ENCODE results near the gene HSPA8. TPM values are rescaled to one million over a fixed set of nuclear protein-coding genes. Genes with fewer than 3 reads are reported as not detected.

The HSPA8 gene
- total and polyA plus RNA-seq, 2 of the 4 experiments (the other 2 are of a cell fraction), result 2,309 to 4,346 TPM

DNA sequence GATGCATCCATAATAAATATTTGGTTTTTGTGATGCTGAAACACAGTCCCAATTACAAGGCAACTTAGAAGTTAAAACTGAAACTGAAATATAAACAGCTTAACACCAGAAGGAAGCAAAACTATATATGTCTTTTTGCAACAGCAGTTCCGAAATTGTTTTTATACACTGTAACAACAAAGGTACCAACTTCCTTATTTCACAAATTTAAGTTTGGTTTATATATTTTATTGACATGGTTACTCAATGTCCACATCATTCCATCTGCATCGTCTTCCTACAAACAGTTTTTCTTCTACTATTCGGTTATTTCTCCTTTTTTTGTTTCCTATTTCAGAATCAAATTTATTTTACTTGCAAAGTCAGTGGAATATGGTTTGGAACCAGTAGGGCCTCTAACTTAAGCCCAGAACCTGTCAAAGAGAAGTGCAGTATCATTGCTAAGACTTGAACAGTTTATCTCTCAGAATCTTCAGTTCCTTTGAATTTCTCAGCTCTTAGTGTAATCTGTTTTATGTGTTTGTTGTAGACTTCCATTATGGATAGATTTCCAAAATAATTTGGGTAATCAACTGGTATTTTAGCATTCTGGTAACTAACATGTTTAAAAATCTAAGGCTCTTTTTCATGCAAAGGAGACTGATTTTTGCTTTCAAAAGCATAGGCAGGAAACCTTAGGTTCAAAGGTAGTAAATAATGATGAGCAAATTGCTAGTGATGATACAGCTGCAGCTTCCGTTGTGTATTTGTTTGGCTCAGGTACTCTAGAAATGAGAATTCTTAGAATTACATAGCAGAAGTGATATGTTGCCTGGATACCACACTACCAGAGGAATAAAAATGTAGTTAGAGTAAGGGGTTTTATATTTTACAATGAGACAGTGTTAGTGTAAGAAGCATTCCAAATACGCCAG, 8.2 kb upstream of the HSPA8 start:
- CTCF ChIA-PET, result no interaction called here
- H3K4me3 ChIP-seq (ENCODE audit: insufficient read depth, low read depth, low read length), result no peak overlapping the region
- intact Hi-C loops (cut with micrococcal nuclease), result no loop called here

More for the DNA sequence above, 8.2 kb upstream of the HSPA8 start:
- Histone ChIP-seq H4K8ac (ENCODE audit: low read depth in 2 of 2, low read length in 2 of 2) (no peak overlapping the region), H3K4me1 (ENCODE audit: control insufficient read depth, insufficient read depth, low read length) (peaks cover 3% of the 10 kb centered on the region; the same call in 1 of the 2 replicates), H2BK20ac (ENCODE audit: low read depth, low read length) (no peak overlapping the region), H3K36me3 (ENCODE audit: control insufficient read depth, insufficient read depth, low read length) (peaks cover 39% of the 10 kb centered on the region), H3K27ac (ENCODE audit: insufficient read depth, low read length) (no peak overlapping the region), H2AFZ (replicated peaks; ENCODE audit: low read length, poor library complexity) (no peak overlapping the region), H3K18ac (ENCODE audit: low read depth, low read length) (no peak overlapping the region), H3K4me2 (ENCODE audit: low read depth, low read length) (no peak overlapping the region), H3K4ac (ENCODE audit: low read depth, low read length) (no peak overlapping the region), H3K9me3 (ENCODE audit: control insufficient read depth, insufficient read depth, low read length) (no peaks in the 10 kb centered on the region), H4K20me1 (ENCODE audit: insufficient read depth, low read length) (no peaks in the 10 kb centered on the region), H4K5ac (ENCODE audit: low read depth, low read length) (no peak overlapping the region), H3K9ac (ENCODE audit: low read depth, low read length) (no peak overlapping the region), H2AK9ac (replicated peaks; ENCODE audit: low read depth, low read length, poor library complexity) (no peak overlapping the region), H2AK5ac (ENCODE audit: low read depth, low read length) (no peak overlapping the region), H3K14ac (replicated peaks; ENCODE audit: low read depth, low read length) (no peak overlapping the region), H2BK5ac (ENCODE audit: low read depth, low read length, poor library complexity, severe bottlenecking) (no peak overlapping the region), H3K79me1 (ENCODE audit: low read depth in 1 of 2, low read length in 2 of 2) (peaks cover 12 to 33% of the 10 kb centered on the region in 2 experiments), H2BK120ac (ENCODE audit: low read depth, low read length) (no peak overlapping the region), H3K27me3 (ENCODE audit: control insufficient read depth, insufficient read depth, low read length) (no peaks in the 10 kb centered on the region), H2BK15ac (ENCODE audit: low read depth, low read length) (no peak overlapping the region), H3K23ac (ENCODE audit: low read depth, low read length) (no peak overlapping the region), H4K91ac (ENCODE audit: insufficient read depth, low read depth, low read length) (no peak overlapping the region), H3K56ac (ENCODE audit: extremely low read depth, insufficient read depth, low read length) (no peak overlapping the region), H3K9me1 (ENCODE audit: insufficient read depth, low read length) (0 out of 2 replicates have a peak, but pooled peaks cover 3% of the 10 kb centered on the region)
- no peak for DNase-seq
- TSS peak; percentile 47 for BruUV-seq (replicated peaks)
- in situ Hi-C loops (cut with MboI; ENCODE audit: low sequenced_read_pairs) (no loop called here), dilution Hi-C loops (cut with HindIII; ENCODE audit: low sequenced_read_pairs, unreplicated experiment) (no loop called here)
- POLR2A ChIA-PET (ENCODE audit: unreplicated experiment), result no interaction called here
- no peak for ATAC-seq (ENCODE audit: low read depth)
- WGBS, 2 experiments (ENCODE audit: extremely low coverage in 2 of 2, insufficient read length in 1 of 2), result no CpG with 5 or more reads among the region's 5 CpGs
- TF ChIP-seq CEBPB (IDR thresholded peaks at IDR 0.05; ENCODE audit: low read depth, low read length) (no peak), NFE2L2 (IDR thresholded peaks at IDR 0.05; ENCODE audit: low read depth, low read length) (no peak), BHLHE40 (IDR thresholded peaks at IDR 0.05; ENCODE audit: low read depth, low read length) (no peak), CHD1 (IDR thresholded peaks at IDR 0.05; ENCODE audit: low read depth, low read length) (no peak), RCOR1 (IDR thresholded peaks at IDR 0.05; ENCODE audit: insufficient replicate concordance, low read length) (no peak), SMC3 (IDR thresholded peaks at IDR 0.05; ENCODE audit: low read depth, low read length) (no peak), RFX5 (IDR thresholded peaks at IDR 0.05; ENCODE audit: low read depth, low read length) (no peak), POLR2A (IDR thresholded peaks at IDR 0.05; ENCODE audit: low read depth, low read length) (no peak), MAZ (IDR thresholded peaks at IDR 0.05; ENCODE audit: borderline replicate concordance, low read depth, low read length) (no peak), RAD21 (IDR thresholded peaks at IDR 0.05; ENCODE audit: low read length) (no peak), FOS (IDR thresholded peaks at IDR 0.05; ENCODE audit: low read depth, low read length) (no peak)
